GM19455 (cell line): ENCODE results near the gene FIGNL1.

Source experiments
- ATAC-seq: cut with Tn5 transposase; IDR thresholded peaks from one replicate; pipeline ENCODE4 v1.9.1; 2021; ENCODE audit not compliant: unreplicated experiment

The FIGNL1 gene

GRCh38 chr7:50428911-50429310 is 21.2 kb downstream of the FIGNL1 start:
- no peak for ATAC-seq

GRCh38 chr7:50427518-50427917 is 22.6 kb downstream of the FIGNL1 start:
- ATAC-seq: no peak

- ATAC-seq: no peak
Observed at GRCh38 chr7:50426280-50427045, 23.7 kb downstream of the FIGNL1 start.

- no peak for ATAC-seq
Observed at GRCh38 chr7:50425318-50425717, 24.8 kb downstream of the FIGNL1 start.

- ATAC-seq: no peak
Observed at GRCh38 chr7:50423860-50424259, 26.3 kb downstream of the FIGNL1 start.

GRCh38 chr7:50422858-50423257 is 27.3 kb downstream of the FIGNL1 start:
- ATAC-seq: no peak

GRCh38 chr7:50421043-50421442 is 29.1 kb downstream of the FIGNL1 start:
- no peak for ATAC-seq

- no peak for ATAC-seq
Observed at GRCh38 chr7:50418526-50419290, 31.4 kb downstream of the FIGNL1 start.

- peak; percentile 87 for ATAC-seq
Observed at GRCh38 chr7:50418086-50418515, 32.0 kb downstream of the FIGNL1 start.

- peak; percentile 75 for ATAC-seq
Observed at GRCh38 chr7:50416527-50417182, 33.5 kb downstream of the FIGNL1 start.

GRCh38 chr7:50415844-50416364 is 34.2 kb downstream of the FIGNL1 start:
- ATAC-seq: no peak

GRCh38 chr7:50413561-50413960 is 36.6 kb downstream of the FIGNL1 start:
- no peak for ATAC-seq

GRCh38 chr7:50412973-50413372 is 37.2 kb downstream of the FIGNL1 start:
- ATAC-seq: no peak

- no peak for ATAC-seq
Observed at GRCh38 chr7:50411332-50411731, 38.8 kb downstream of the FIGNL1 start.

GRCh38 chr7:50409856-50410745 is 40.0 kb downstream of the FIGNL1 start:
- ATAC-seq: peak; percentile 50

- ATAC-seq: no peak
Observed at GRCh38 chr7:50406935-50407334, 43.2 kb downstream of the FIGNL1 start.

- no peak for ATAC-seq
Observed at GRCh38 chr7:50405221-50405620, 44.9 kb downstream of the FIGNL1 start.

GRCh38 chr7:50404392-50404791 is 45.8 kb downstream of the FIGNL1 start:
- no peak for ATAC-seq

- no peak for ATAC-seq
Observed at GRCh38 chr7:50400114-50400513, 50.0 kb downstream of the FIGNL1 start.

GRCh38 chr7:50399635-50400034 is 50.5 kb downstream of the FIGNL1 start:
- no peak for ATAC-seq

GRCh38 chr7:50399206-50399605 is 50.9 kb downstream of the FIGNL1 start:
- no peak for ATAC-seq
